ENCODE results near the gene VEGFA.

Gene VEGFA

GRCh38 chr6:43834528-43835155 lies 64.6 kb downstream of the VEGFA start (continued):
- TF ChIP-seq PATZ1 (CRISPR knock-in tag; IDR thresholded peaks at IDR 0.05; ENCODE audit: borderline replicate concordance) (no peak), SNAI2 (CRISPR knock-in tag; IDR thresholded peaks at IDR 0.05) (no peak)

GRCh38 chr6:43835872-43836419 lies 65.9 kb downstream of the VEGFA start:
- no peak for ATAC-seq
- no peak for TF ChIP-seq ZFP3 (CRISPR knock-in tag; IDR thresholded peaks at IDR 0.05)
- TF ChIP-seq OSR1 (CRISPR knock-in tag; IDR thresholded peaks at IDR 0.05), result no peak
- no peak for TF ChIP-seq ARNTL (CRISPR knock-in tag; IDR thresholded peaks at IDR 0.05; ENCODE audit: borderline replicate concordance, low read depth)
- no peak for TF ChIP-seq ESRRG (CRISPR knock-in tag; IDR thresholded peaks at IDR 0.05)
- no peak for TF ChIP-seq ISL1 (CRISPR knock-in tag; IDR thresholded peaks at IDR 0.05)
- TF ChIP-seq SNAI2 (CRISPR knock-in tag; IDR thresholded peaks at IDR 0.05), result no peak
- TF ChIP-seq ZNF8 (CRISPR knock-in tag; IDR thresholded peaks at IDR 0.05), result no peak
- TF ChIP-seq ZNF70 (CRISPR knock-in tag; IDR thresholded peaks at IDR 0.05), result no peak
- TF ChIP-seq CSRNP3 (CRISPR knock-in tag; IDR thresholded peaks at IDR 0.05), result no peak
- TF ChIP-seq GLIS3 (CRISPR knock-in tag; IDR thresholded peaks at IDR 0.05), result no peak
- TF ChIP-seq PPARA (CRISPR knock-in tag; IDR thresholded peaks at IDR 0.05; ENCODE audit: borderline replicate concordance), result no peak
- no peak for TF ChIP-seq POU6F1 (CRISPR knock-in tag; IDR thresholded peaks at IDR 0.05; ENCODE audit: borderline replicate concordance, low read depth)
- no peak for TF ChIP-seq TOX (CRISPR knock-in tag; IDR thresholded peaks at IDR 0.05; ENCODE audit: borderline replicate concordance)

Measured in SK-N-SH treated with all-trans-retinoic acid at 6 μM for 48 hours (cell line).